IMR-90 (cell line): ENCODE measurements around the gene LPCAT4. TPM values are rescaled to one million over a fixed set of nuclear protein-coding genes. Genes with fewer than 3 reads are reported as not detected.

Experiments used
- ATAC-seq: fragments of 200-7000 bp; cut with Tn5 transposase; 2 replicates; pipeline ENCODE4 v1.9.1; 2020; ENCODE audit warnings: low read depth, mild to moderate bottlenecking, moderate library complexity
- BruUV-seq: library from RNA; stranded (reverse); fragments of 400-500 nt; replicated peaks from 2 replicates; lab custom pipeline; 2021; lab: Mats Ljungman, UMichigan
- CTCF ChIA-PET: fragments of 300-600 bp; formaldehyde crosslinking; extraction: SDS; loops from one replicate; lab custom pipeline; 2021; ENCODE audit warnings: antibody characterized with exemption; lab: Yijun Ruan, JAX
- POLR2A ChIA-PET: fragments of 300-600 bp; sonication (Branson Sonifier 250); formaldehyde crosslinking; loops from one replicate; lab custom pipeline; 2022; ENCODE audit warnings: antibody characterized with exemption; ENCODE audit not compliant: unreplicated experiment; lab: Charles Lee
- DNase-seq: peaks from one replicate; pipeline ENCODE4 v3.0.0; 2013
- H2AFZ ChIP-seq: replicated peaks from 2 replicates; pipeline ENCODE3; 2013; ENCODE audit warnings: low read length, mild to moderate bottlenecking; ENCODE audit not compliant: poor library complexity
- H2AK5ac ChIP-seq: 2 replicates; pipeline ENCODE4 v1.6.1; 2013; ENCODE audit warnings: low read depth, low read length, inconsistent platforms
- H2AK9ac ChIP-seq: replicated peaks from 2 replicates; pipeline ENCODE3; 2013; ENCODE audit warnings: mild to moderate bottlenecking, low read depth, low read length, moderate library complexity; ENCODE audit not compliant: poor library complexity
- H2BK120ac ChIP-seq: 2 replicates; pipeline ENCODE4 v1.6.1; 2013; ENCODE audit warnings: low read depth, low read length, inconsistent platforms
- H2BK15ac ChIP-seq: 3 replicates; pipeline ENCODE4 v1.6.1; 2013; ENCODE audit warnings: low read depth, low read length, inconsistent platforms
- H2BK20ac ChIP-seq: 2 replicates; pipeline ENCODE4 v1.6.1; 2013; ENCODE audit warnings: low read depth, mild to moderate bottlenecking, inconsistent platforms, low read length, moderate library complexity
- H2BK5ac ChIP-seq: 2 replicates; pipeline ENCODE4 v1.6.1; 2013; ENCODE audit warnings: mild to moderate bottlenecking, low read depth, low read length, inconsistent platforms; ENCODE audit not compliant: poor library complexity, severe bottlenecking
- H3K14ac ChIP-seq: replicated peaks from 2 replicates; pipeline ENCODE4 v1.6.1; 2013; ENCODE audit warnings: low read depth, low read length, inconsistent platforms
- H3K18ac ChIP-seq: 2 replicates; pipeline ENCODE4 v1.6.1; 2013; ENCODE audit warnings: low read depth, low read length, control low read depth
- H3K23ac ChIP-seq: 2 replicates; pipeline ENCODE4 v1.6.1; 2013; ENCODE audit warnings: low read depth, low read length, inconsistent platforms
- H3K27ac ChIP-seq: 2 replicates; pipeline ENCODE4 v1.5.1; 2013; ENCODE audit warnings: mild to moderate bottlenecking, control low read depth, low read length; ENCODE audit not compliant: insufficient read depth
- H3K27me3 ChIP-seq: 2 replicates; pipeline ENCODE4 v1.6.1; 2013; ENCODE audit warnings: low read length; ENCODE audit not compliant: control insufficient read depth, insufficient read depth
- H3K36me3 ChIP-seq: 2 replicates; pipeline ENCODE4 v1.6.1; 2013; ENCODE audit warnings: low read length, mixed read lengths; ENCODE audit not compliant: control insufficient read depth, insufficient read depth
- H3K4ac ChIP-seq: 2 replicates; pipeline ENCODE4 v1.6.1; 2013; ENCODE audit warnings: low read depth, low read length, inconsistent platforms
- H3K4me1 ChIP-seq: 2 replicates; pipeline ENCODE4 v1.6.1; 2013; ENCODE audit warnings: low read length, mixed read lengths; ENCODE audit not compliant: control insufficient read depth, insufficient read depth
- H3K4me2 ChIP-seq: 2 replicates; pipeline ENCODE4 v1.6.1; 2013; ENCODE audit warnings: low read depth, mild to moderate bottlenecking, control low read depth, low read length, moderate library complexity
- H3K4me3 ChIP-seq: 2 replicates; pipeline ENCODE4 v1.5.1; 2013; ENCODE audit warnings: low read depth, mild to moderate bottlenecking, control low read depth, low read length, moderate library complexity; ENCODE audit not compliant: insufficient read depth
- H3K56ac ChIP-seq: 2 replicates; pipeline ENCODE4 v1.6.1; 2013; ENCODE audit warnings: low read length, inconsistent platforms; ENCODE audit not compliant: insufficient read depth; ENCODE audit errors: extremely low read depth
- H3K79me1 ChIP-seq, 2 experiments: 2 replicates each; pipeline ENCODE4 v1.6.1; 2013; ENCODE audit warnings: low read length in 2 of 2, inconsistent platforms in 1 of 2, low read depth in 1 of 2
- H3K9ac ChIP-seq: 2 replicates; pipeline ENCODE4 v1.6.1; 2013; ENCODE audit warnings: low read depth, low read length, control low read depth
- H3K9me1 ChIP-seq: 2 replicates; pipeline ENCODE4 v1.6.1; 2013; ENCODE audit warnings: low read length, inconsistent platforms; ENCODE audit not compliant: insufficient read depth
- H3K9me3 ChIP-seq: 2 replicates; pipeline ENCODE4 v1.6.1; 2013; ENCODE audit warnings: low read length; ENCODE audit not compliant: control insufficient read depth, insufficient read depth
- H4K20me1 ChIP-seq: 2 replicates; pipeline ENCODE4 v1.6.1; 2013; ENCODE audit warnings: low read length, inconsistent platforms; ENCODE audit not compliant: insufficient read depth
- H4K5ac ChIP-seq: 2 replicates; pipeline ENCODE4 v1.6.1; 2013; ENCODE audit warnings: mild to moderate bottlenecking, low read depth, low read length, control low read depth
- H4K8ac ChIP-seq, 2 experiments: 2 replicates each; pipeline ENCODE4 v1.6.1; 2013; ENCODE audit warnings: low read depth in 2 of 2, low read length in 2 of 2, control low read depth in 1 of 2, inconsistent platforms in 1 of 2
- H4K91ac ChIP-seq: 2 replicates; pipeline ENCODE4 v1.6.1; 2013; ENCODE audit warnings: low read depth, low read length, inconsistent platforms; ENCODE audit not compliant: insufficient read depth
- BHLHE40 ChIP-seq: fragments of 150-350 bp; IDR thresholded peaks from 2 replicates; pipeline ENCODE4 v1.6.1; 2016; ENCODE audit warnings: mild to moderate bottlenecking, low read depth, low read length
- CEBPB ChIP-seq: IDR thresholded peaks from 2 replicates; pipeline ENCODE4 v1.6.1; 2012; ENCODE audit warnings: low read depth, low read length, improper control_type of control experiment
- CHD1 ChIP-seq: IDR thresholded peaks from 2 replicates; pipeline ENCODE4 v1.6.1; 2012; ENCODE audit warnings: low read depth, low read length, improper control_type of control experiment
- CTCF ChIP-seq: conservative IDR thresholded peaks from 2 replicates; pipeline ENCODE4 v1.5.1; 2012; ENCODE audit warnings: mild to moderate bottlenecking, low read depth, low read length, improper control_type of control experiment
- ELK1 ChIP-seq: fragments of 150-350 bp; IDR thresholded peaks from 2 replicates; pipeline ENCODE4 v1.6.1; 2016; ENCODE audit warnings: low read depth, mild to moderate bottlenecking, low read length, moderate library complexity, borderline replicate concordance
- FOS ChIP-seq: fragments of 150-350 bp; IDR thresholded peaks from 2 replicates; pipeline ENCODE4 v1.6.1; 2016; ENCODE audit warnings: low read depth, low read length
- MAFK ChIP-seq: IDR thresholded peaks from 2 replicates; pipeline ENCODE4 v1.6.1; 2012; ENCODE audit warnings: low read depth, low read length, improper control_type of control experiment
- MAZ ChIP-seq: IDR thresholded peaks from 2 replicates; pipeline ENCODE4 v1.6.1; 2012; ENCODE audit warnings: low read depth, mild to moderate bottlenecking, low read length, improper control_type of control experiment, moderate library complexity, borderline replicate concordance
- MXI1 ChIP-seq: IDR thresholded peaks from 2 replicates; pipeline ENCODE4 v1.6.1; 2012; ENCODE audit warnings: low read depth, mild to moderate bottlenecking, low read length, moderate library complexity, borderline replicate concordance
- NFE2L2 ChIP-seq: fragments of 150-350 bp; IDR thresholded peaks from 2 replicates; pipeline ENCODE4 v1.6.1; 2016; ENCODE audit warnings: low read depth, mild to moderate bottlenecking, low read length
- POLR2A ChIP-seq: IDR thresholded peaks from 2 replicates; pipeline ENCODE4 v1.6.1; 2012; ENCODE audit warnings: mild to moderate bottlenecking, low read depth, low read length
- RAD21 ChIP-seq: IDR thresholded peaks from 2 replicates; pipeline ENCODE4 v1.6.1; 2012; ENCODE audit warnings: low read length, improper control_type of control experiment
- RCOR1 ChIP-seq: IDR thresholded peaks from 2 replicates; pipeline ENCODE4 v1.6.1; 2012; ENCODE audit warnings: mild to moderate bottlenecking, low read length, improper control_type of control experiment; ENCODE audit not compliant: insufficient replicate concordance
- RFX5 ChIP-seq: IDR thresholded peaks from 2 replicates; pipeline ENCODE4 v1.8.0; 2012; ENCODE audit warnings: low read depth, mild to moderate bottlenecking, low read length, moderate library complexity
- SMC3 ChIP-seq: fragments of 150-350 bp; IDR thresholded peaks from 2 replicates; pipeline ENCODE4 v1.6.1; 2016; ENCODE audit warnings: low read depth, mild to moderate bottlenecking, antibody characterized with exemption, low read length, moderate library complexity
- USF2 ChIP-seq: fragments of 150-350 bp; IDR thresholded peaks from 2 replicates; pipeline ENCODE4 v1.6.1; 2017; ENCODE audit warnings: mild to moderate bottlenecking, antibody characterized with exemption, low read length, low read depth
- whole genome bisulfite sequencing, 2 experiments: methylation state at CpG; one replicate each; pipeline versions ENCODE4 v1.1.5 to v1.1.7; 2013; ENCODE audit warnings: missing lambda C conversion rate in 2 of 2; ENCODE audit not compliant: insufficient read length in 1 of 2; ENCODE audit errors: extremely low coverage in 2 of 2; 5-methylcytosine and 5-hydroxymethylcytosine counted together
- dilution Hi-C: fragments of 300-500 bp; cut with HindIII; formaldehyde crosslinking; loops from one replicate; pipeline ENCODE4 v1.14.3; 2018; ENCODE audit warnings: low sequenced_read_pairs; ENCODE audit not compliant: unreplicated experiment
- in situ Hi-C: fragments of 300-500 bp; cut with MboI; formaldehyde crosslinking; loops from 3 replicates; pipeline ENCODE4 v1.14.3; 2019; ENCODE audit warnings: low sequenced_read_pairs, inconsistent platforms, mixed read lengths
- intact Hi-C: fragments of 100-400 bp; cut with micrococcal nuclease; formaldehyde crosslinking; loops from 2 replicates; pipeline ENCODE4 v1.10.0; 2022
- polyA plus RNA-seq, 3 experiments: library from polyadenylated mRNA; depleted of rRNA; stranded (reverse); fragments of >200 nt; gene quantifications; 2 replicates each; pipeline ENCODE4 v1.2.3, GENCODE V29; 2012; ENCODE audit warnings: low replicate concordance in 1 of 3
- total RNA-seq: library from RNA; depleted of rRNA; stranded (reverse); fragments of >200 nt; gene quantifications from 2 replicates; pipeline ENCODE4 v1.2.3, GENCODE V29; 2012

Gene LPCAT4
- total and polyA plus RNA-seq, 2 of the 4 experiments (the other 2 are of a cell fraction), result 3.8 to 44.4 TPM

GRCh38 chr15:34331809-34332208, 35.2 kb downstream of the LPCAT4 start:
- H3K4me1 ChIP-seq, result peaks cover 4% of the 10 kb centered on the region
- H4K5ac ChIP-seq, result no peak overlapping the region
- H3K79me1 ChIP-seq, result peaks cover under 1 to 5% of the 10 kb centered on the region in 2 experiments; a peak in 3 of 4 replicates
- H2BK5ac ChIP-seq, result no peak overlapping the region
- H3K23ac ChIP-seq, result no peak overlapping the region
- no peak overlapping the region for H4K91ac ChIP-seq
- H2AK5ac ChIP-seq, result no peak overlapping the region
- no peak overlapping the region for H3K27ac ChIP-seq
- no peak overlapping the region for H3K4me3 ChIP-seq
- H3K27me3 ChIP-seq, result no peaks in the 10 kb centered on the region
- WGBS, 2 experiments, result 86 to 100% methylated on average over 1 of the region's 2 CpGs
- no peak for DNase-seq
- H2AK9ac ChIP-seq, result no peak overlapping the region
- no peak overlapping the region for H3K4ac ChIP-seq
- no TSS peak for BruUV-seq
- CTCF ChIA-PET, result no interaction called here
- H3K36me3 ChIP-seq, result no peaks in the 10 kb centered on the region
- no peak for ATAC-seq
- no peak overlapping the region for H2AFZ ChIP-seq
- no peak overlapping the region for H2BK120ac ChIP-seq
- no peak overlapping the region for H3K9ac ChIP-seq
- in situ Hi-C loops (no loop called here), dilution Hi-C loops (no loop called here), intact Hi-C loops (no loop called here)
- no peak overlapping the region for H3K18ac ChIP-seq
- H3K9me3 ChIP-seq, result no peaks in the 10 kb centered on the region
- H3K14ac ChIP-seq, result no peak overlapping the region
- no peaks in the 10 kb centered on the region for H4K20me1 ChIP-seq
- no peak overlapping the region for H4K8ac ChIP-seq
- H2BK15ac ChIP-seq, result no peak overlapping the region
- H2BK20ac ChIP-seq, result no peak overlapping the region
- POLR2A ChIA-PET, result no interaction called here
- TF ChIP-seq MAZ, result no peak
- TF ChIP-seq RFX5, result no peak
- no peak for TF ChIP-seq BHLHE40
- TF ChIP-seq POLR2A, result no peak
- no peak for TF ChIP-seq ELK1
- no peak for TF ChIP-seq NFE2L2
- no peak for TF ChIP-seq SMC3
- TF ChIP-seq CTCF, result no peak
- no peak for TF ChIP-seq RAD21
- TF ChIP-seq MXI1, result no peak
- no peak for TF ChIP-seq MAFK
- no peak for TF ChIP-seq CEBPB
- no peak for TF ChIP-seq USF2
- TF ChIP-seq RCOR1, result no peak
- TF ChIP-seq CHD1, result no peak
- no peak for TF ChIP-seq FOS
- H3K9me1 ChIP-seq, result no peaks in the 10 kb centered on the region
- no peak overlapping the region for H3K56ac ChIP-seq
- no peak overlapping the region for H3K4me2 ChIP-seq
